Neutrophil (primary cell): ENCODE results near the gene TYK2.

Source experiments
- H3K27ac ChIP-seq: fragments of 200-600 bp; sonication (generic); 2 replicates; pipeline ENCODE4 v1.5.1; 2016; ENCODE audit warnings: mild to moderate bottlenecking, moderate library complexity
- H3K27me3 ChIP-seq: fragments of 200-600 bp; sonication (generic); 2 replicates; pipeline ENCODE4 v1.6.0; 2016; ENCODE audit warnings: mild to moderate bottlenecking
- H3K36me3 ChIP-seq: fragments of 200-600 bp; sonication (generic); 2 replicates; pipeline ENCODE4 v1.5.1; 2017
- H3K4me1 ChIP-seq, 2 experiments: fragments of 200-600 bp in 1 of 2; sonication (generic) in 1 of 2; 1 replicate in 1 of 2; 2 replicates in 1 of 2; pipeline versions ENCODE4 v1.5.1 to v1.6.1; 2013 to 2016; ENCODE audit warnings: low read depth in 1 of 2, low read length in 1 of 2, mild to moderate bottlenecking in 1 of 2, moderate library complexity in 1 of 2; ENCODE audit not compliant: control insufficient read depth in 1 of 2, insufficient read depth in 1 of 2
- H3K4me3 ChIP-seq, 2 experiments: fragments of 200-600 bp in 1 of 2; sonication (generic) in 1 of 2; 1 replicate in 1 of 2; 2 replicates in 1 of 2; pipeline ENCODE4 v1.5.1; 2013 to 2016; ENCODE audit warnings: low read depth in 1 of 2, low read length in 1 of 2, mild to moderate bottlenecking in 1 of 2, moderate library complexity in 1 of 2
- H3K9me3 ChIP-seq: fragments of 200-600 bp; sonication (generic); 2 replicates; pipeline ENCODE4 v1.5.1; 2016
- TF ChIP-seq, protein P1 (sequence below): fragments of 200-600 bp; sonication (generic); IDR thresholded peaks from 2 replicates; pipeline ENCODE4 v1.5.1; 2016; ENCODE audit warnings: antibody characterized with exemption

TYK2 gene

DNA sequence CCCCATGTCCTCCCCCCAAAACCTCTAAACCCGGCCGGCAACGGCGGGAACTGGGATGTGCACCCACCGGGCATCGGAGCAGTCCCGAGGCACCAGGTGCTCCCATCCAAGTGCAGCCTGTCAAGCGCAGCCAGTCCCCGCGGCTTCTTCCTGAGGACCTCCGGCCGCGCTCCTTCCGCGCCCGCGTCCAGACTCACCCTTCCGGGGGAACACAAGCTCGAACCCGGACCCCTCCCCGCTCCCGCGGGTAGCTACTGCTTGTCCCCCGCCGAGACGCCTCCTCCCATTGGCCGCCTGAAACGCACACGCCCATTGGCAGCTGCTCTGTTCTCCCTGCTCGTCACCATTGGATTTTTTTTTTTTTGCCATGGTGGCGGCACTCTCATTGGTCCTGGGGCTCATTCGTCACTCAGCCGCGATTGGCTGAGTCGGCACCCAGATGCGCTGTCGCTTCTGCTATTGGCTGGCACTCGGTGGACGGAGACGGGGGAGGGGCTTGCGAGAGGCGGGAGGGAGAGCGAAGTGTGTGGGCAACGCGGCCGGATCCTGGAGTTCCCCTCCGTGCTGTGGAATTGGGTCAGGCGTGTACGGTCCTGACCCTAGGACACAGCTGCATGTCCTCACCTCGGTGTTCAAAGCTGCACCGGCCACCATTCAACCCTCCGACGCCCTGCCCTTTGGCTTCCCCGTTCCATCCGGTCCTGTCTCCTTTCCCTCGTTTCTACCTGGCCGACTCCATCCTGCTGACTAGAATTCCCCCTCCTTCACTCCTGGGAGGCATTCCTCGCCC, at the start of gene TYK2:
TYK2 (minus strand) TSS at position 260 of the 790 bp plus-strand sequence. CDS start 2,166 bp downstream, outside the sequence.
- TF ChIP-seq, protein P1, sequence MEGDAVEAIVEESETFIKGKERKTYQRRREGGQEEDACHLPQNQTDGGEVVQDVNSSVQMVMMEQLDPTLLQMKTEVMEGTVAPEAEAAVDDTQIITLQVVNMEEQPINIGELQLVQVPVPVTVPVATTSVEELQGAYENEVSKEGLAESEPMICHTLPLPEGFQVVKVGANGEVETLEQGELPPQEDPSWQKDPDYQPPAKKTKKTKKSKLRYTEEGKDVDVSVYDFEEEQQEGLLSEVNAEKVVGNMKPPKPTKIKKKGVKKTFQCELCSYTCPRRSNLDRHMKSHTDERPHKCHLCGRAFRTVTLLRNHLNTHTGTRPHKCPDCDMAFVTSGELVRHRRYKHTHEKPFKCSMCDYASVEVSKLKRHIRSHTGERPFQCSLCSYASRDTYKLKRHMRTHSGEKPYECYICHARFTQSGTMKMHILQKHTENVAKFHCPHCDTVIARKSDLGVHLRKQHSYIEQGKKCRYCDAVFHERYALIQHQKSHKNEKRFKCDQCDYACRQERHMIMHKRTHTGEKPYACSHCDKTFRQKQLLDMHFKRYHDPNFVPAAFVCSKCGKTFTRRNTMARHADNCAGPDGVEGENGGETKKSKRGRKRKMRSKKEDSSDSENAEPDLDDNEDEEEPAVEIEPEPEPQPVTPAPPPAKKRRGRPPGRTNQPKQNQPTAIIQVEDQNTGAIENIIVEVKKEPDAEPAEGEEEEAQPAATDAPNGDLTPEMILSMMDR, result peak; percentile 5
- H3K4me3 ChIP-seq, result peak within 1 kb of the TSS; percentile 91 to 98
- no peaks in the 10 kb centered on the region for H3K27me3 ChIP-seq
- H3K4me1 ChIP-seq, result peaks cover 22 to 28% of the 10 kb centered on the region in 2 experiments
- H3K36me3 ChIP-seq, result peaks cover 30% of the 10 kb centered on the region
- peak within 1 kb of the TSS; percentile 95 for H3K27ac ChIP-seq
- H3K9me3 ChIP-seq, result no peaks in the 10 kb centered on the region

DNA sequence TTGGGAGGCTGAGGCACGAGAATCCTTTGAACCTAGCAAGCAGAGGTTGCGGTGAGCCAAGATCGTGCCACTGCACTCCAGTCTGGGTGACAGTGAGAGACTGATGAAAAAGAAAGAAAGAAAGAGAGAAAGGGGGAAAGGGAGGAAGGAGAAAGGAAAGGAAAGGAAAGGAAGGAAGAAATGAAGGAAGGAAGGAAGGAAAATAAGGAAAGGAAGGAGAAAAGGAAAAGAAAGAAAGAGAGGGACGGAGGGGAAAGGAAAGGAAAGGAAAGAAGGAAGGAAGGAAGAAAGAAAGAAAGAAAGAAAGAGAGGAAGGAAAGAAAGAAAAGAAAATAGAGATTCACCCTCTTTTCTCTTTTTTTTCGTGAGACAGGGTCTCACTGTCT, 48.6 kb upstream of the TYK2 start:
- no peak overlapping the region for H3K4me3 ChIP-seq
- no peaks in the 10 kb centered on the region for H3K9me3 ChIP-seq
- TF ChIP-seq, protein P1, result no peak
- peaks cover 32% of the 10 kb centered on the region in 2 experiments for H3K4me1 ChIP-seq
- peaks cover 100% of the 10 kb centered on the region for H3K27me3 ChIP-seq
- H3K36me3 ChIP-seq, result no peaks in the 10 kb centered on the region
- no peak overlapping the region for H3K27ac ChIP-seq

- Histone ChIP-seq H3K27me3 (peaks cover 100% of the 10 kb centered on the region), H3K4me3 (no peak overlapping the region), H3K9me3 (no peaks in the 10 kb centered on the region), H3K4me1 (peaks cover 33 to 36% of the 10 kb centered on the region in 2 experiments), H3K27ac (no peak overlapping the region), H3K36me3 (no peaks in the 10 kb centered on the region)
- TF ChIP-seq, protein P1, result no peak
These were observed 46.8 kb upstream of the TYK2 start for GRCh38 chr19:10427169-10427568.

DNA sequence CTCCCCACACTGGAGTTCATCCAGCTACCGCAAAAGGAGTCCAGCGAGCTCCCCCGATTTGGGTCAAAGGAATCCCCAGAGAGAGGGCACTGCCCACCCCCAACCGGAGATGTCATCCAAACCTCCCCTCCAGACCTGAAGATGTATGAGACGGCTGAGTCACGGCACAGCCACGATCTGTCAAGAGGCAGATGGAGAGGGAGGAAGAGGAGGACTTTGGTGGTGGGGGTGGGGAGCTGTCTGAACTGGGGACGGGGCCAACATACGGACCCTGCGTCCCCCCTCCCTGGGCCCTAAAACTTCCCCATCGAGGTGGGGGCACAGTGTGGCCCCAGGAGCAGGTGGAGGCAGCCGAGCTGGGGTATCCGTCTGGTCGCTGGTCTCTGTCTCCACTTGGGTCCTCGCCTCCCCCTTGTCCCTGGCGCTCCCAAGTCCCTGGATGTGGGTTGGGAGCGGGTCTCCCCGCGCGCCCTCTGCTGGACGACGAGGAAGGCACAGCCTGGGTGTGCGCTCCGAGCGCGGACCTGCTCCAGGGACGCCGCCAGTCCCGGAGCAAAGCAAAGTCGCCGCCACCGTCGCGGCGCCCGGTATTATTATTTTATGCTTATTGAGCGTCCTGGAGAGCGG, 43.8 kb upstream of the TYK2 start:
- H3K9me3 ChIP-seq, result no peaks in the 10 kb centered on the region
- H3K27me3 ChIP-seq, result peaks cover 100% of the 10 kb centered on the region
- peaks cover 25 to 31% of the 10 kb centered on the region in 2 experiments for H3K4me1 ChIP-seq
- H3K27ac ChIP-seq, result peak overlapping the region; percentile 35
- H3K4me3 ChIP-seq, result peak overlapping the region; percentile 27 to 47
- TF ChIP-seq, protein P1, result peak; percentile 82
- H3K36me3 ChIP-seq, result no peaks in the 10 kb centered on the region

DNA sequence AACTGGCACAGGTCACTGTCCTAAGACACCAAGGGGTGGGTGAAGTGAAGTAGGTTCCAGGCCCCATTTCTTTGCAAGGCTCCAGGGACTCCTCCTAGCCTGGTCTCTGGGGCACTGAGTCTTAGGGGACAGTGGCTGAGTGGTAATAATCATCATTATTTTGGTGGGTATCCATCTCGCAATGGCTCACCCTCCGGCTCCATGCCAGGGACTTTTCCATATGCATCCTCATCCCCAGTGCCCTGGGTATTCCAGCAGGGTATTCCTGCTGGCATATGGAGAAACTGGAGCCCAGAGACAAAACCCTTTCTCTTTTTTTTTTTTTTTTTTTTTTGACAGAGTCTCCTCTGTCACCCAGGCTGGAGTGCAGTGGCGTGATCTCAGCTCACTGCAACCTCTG, 42.5 kb upstream of the TYK2 start:
- H3K27ac ChIP-seq, result no peak overlapping the region
- no peaks in the 10 kb centered on the region for H3K36me3 ChIP-seq
- H3K27me3 ChIP-seq, result peaks cover 100% of the 10 kb centered on the region
- H3K4me1 ChIP-seq, result peaks cover 25 to 32% of the 10 kb centered on the region in 2 experiments
- H3K9me3 ChIP-seq, result no peaks in the 10 kb centered on the region
- no peak overlapping the region for H3K4me3 ChIP-seq
- TF ChIP-seq, protein P1, result no peak
